ENCODE results near the gene TOP3A.
A peak's percentile ranks its signal among the peaks of the same experiment; 100 is the strongest.

The TOP3A gene

DNA sequence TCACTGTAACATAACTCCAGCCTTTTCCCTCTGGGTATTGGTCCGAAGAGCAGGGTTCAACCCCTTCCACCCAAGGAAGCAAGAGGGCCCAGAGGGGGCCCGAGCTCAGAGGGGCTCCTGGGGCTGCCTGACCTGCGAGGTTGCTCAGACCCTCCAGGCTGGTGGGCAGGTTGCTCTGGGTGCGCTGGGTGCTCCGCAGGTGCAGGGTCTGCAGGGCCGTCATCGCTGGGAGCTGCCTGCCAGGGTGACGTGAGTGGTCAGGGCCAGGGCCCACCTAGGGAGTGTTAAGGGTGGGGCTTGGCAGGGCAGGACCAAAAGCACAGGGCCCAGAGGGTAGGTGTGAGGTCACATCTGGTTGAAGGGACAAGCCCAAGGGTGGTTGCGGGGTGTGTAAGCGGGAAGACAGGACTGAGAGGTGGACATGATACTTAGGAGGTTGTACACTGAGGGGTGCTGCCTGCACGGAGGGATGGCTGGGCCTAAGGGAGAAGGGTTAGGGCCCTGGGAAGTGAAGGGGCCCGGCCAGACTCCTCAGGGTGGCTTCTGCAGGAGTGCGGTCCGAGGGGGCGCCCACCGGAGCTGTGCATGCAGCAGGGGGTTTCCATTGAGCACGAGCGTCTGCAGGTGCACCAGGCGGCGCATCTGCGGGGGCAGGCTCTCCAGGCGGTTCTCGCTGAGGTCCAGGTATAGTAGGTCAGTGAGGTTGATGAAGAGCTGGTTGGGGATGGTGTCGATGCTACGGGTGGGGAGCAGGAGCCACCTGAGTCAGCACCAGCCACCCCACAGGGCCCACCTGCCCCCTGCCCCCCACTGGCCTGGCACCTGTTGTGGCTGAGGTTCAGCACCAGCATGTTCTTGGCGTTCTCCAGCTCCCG is 60.6 kb downstream of the TOP3A start:
- no peak for DNase-seq

DNA sequence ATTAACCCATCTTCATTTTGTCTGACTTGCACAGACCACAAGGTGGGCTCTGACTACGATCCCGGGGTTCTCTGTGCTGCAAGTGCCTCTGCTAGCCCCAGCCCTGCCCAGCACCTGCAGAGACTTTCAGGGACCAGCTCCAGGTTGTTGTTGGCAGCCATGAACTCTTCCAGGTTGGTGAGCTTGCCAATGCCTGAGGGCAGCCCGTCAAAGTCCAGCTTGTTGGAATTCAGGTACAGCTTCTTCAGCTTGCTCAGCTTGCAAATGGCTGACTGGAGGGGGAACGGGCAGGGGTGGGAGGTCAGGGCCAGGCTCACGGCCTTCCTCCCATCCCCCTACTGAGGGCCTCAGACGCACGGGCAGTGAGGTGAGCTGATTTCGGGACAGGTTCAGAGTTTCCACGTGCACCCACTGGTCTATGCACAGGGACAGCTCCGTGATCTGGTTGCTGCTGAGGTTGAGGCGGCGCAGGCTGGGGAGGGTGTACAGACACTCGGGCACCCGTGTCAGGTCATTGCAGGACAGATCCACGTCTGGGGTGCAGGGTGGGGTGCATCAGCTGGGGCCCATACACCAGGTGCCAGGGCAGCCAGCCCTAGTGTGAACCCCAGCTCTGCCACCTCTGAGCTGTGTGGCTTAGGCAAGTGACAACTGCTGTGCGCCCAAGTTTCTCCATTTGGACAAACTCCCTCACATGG is 61.5 kb downstream of the TOP3A start:
- DNase-seq, result no peak

DNA sequence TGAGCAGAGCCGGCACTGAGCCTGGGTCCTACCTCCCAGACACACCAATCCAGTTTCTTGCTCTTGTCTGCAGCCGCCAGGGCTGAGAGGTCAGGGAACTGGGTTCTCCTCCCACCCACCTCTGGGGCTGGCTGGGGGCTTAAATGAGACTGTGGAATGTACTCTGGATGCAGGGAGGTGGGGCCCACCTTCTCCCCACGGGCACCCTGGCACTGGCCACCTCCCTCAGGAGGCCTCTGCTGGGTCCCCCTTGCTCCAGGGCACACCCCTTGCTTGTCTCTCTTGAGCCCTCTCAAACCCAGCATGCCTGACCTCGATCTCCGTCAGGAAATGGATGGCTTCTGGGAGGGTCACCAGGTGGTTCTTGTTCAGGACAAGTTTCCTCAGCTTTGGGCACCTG is 62.6 kb downstream of the TOP3A start:
- DNase-seq, result no peak

DNA sequence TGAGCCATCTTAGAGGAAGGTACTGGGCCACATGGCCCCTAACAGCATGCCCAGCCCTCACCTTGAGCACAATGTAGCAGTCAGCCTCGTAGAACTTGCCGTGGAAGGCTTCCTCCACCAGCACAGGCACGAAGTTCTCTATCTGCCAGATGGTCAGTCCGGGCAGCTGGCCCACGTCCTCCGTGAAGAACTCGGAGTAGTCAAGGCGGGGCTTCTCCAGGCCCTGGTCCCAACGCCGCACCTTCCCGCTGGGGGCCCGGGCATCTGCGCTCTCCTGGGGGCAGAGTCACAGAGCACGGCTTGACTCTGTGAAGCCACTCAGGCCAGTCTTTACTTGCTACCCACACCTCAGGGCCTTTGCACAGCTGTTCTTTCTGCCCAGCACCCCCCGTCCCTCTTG is 63.6 kb downstream of the TOP3A start:
- DNase-seq, result no peak

DNA sequence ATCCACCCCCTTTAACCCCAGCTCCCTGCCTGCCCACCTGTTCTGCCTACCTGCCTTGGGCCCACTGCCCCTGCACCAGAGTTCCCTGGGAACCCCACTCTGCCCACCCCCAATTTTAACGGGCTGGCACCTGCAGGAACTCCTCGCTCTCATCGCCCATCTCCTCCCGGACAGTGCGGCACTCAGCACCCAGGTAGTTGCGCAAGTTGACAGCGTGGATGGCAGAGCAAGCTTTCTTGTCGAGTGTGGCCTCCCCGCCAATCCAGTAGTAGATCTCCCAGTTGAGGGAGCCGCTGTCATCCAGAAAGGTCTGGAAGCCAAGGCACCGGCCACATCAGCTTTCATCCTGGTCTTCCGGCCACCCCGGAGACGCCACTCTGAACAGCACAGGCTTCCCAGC is 64.1 kb downstream of the TOP3A start:
- DNase-seq, result no peak

DNA sequence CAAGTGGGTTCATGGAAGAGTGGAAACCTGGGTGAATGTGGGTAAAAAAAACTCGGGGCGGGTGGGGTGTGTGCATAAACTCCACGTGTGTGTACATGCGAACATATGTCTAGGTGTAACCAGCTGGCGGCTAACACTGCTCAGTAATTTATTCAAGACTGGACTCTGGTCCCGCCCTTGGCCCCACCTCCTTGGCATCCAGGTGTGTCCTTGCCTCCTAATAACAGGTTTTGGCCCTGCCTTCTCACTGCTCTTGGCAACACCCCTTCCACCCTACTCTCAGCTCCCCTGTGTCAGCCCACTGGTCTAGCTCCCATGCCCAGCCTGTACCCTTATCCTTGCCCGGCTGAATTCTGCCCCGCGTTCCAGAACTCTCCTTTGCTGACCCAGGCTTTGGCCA is 64.5 kb downstream of the TOP3A start:
- no peak for DNase-seq

DNA sequence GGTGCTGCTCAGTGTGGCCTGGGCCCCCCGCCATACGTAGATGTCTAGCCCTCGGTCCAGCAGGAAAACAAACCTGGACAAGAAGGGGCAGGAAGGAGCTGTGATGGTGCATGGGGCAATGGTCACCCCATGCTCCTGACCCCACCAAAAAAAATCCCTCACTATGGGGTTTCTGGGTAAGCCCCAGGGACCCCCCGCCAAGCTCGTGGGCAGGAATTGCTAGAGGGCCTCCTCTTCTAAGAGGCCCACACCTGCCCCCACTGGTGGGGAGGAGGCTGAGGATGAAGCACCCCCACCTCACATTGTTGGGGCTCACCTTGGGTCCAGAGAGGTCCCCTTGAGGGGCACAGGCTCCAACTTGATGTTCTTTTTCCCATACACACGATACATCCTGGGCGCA is 66.0 kb downstream of the TOP3A start:
- DNase-seq, result no peak

DNA sequence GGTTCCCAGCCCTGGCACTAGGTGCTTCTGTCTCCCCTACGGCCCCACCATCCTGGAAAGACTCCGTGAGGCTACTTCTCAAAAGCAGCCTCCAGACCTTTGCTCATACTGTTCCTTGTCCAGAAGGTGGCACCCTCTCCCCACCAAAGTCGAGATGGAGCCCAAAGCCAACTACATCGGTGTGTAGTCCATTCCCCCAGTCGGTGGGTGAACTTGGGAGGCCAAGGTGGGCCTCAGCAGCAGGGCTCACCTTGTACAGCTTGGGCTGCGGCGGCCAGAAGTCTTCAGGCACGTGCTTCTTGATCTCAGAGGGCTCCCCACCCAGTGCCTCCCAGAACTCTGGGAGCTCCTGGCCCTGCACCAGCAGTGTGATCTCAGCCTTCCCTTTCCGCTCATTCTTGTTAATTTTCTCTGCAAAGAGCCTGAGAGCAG is 66.5 kb downstream of the TOP3A start:
- peak; percentile 58 for DNase-seq

DNA sequence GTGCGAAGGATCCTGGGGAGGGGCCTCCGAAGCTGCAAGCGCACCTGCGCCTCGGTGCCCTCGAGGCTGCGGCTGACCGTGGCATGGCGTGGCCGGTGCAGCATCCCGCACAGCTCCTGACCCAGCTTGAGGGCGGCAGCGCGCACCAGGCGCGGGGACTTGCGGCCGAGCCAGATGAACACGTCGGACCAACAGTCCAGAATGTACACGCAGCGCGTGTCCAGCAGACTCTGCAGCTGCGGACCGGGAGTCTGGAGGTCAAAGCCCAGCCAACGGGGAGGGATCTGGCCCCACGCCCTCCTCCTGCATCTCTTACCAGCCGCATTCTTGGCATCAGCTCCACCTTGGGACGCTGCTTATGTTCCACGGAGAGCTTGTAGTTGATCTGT is 67.2 kb downstream of the TOP3A start:
- DNase-seq, result peak; percentile 60

DNA sequence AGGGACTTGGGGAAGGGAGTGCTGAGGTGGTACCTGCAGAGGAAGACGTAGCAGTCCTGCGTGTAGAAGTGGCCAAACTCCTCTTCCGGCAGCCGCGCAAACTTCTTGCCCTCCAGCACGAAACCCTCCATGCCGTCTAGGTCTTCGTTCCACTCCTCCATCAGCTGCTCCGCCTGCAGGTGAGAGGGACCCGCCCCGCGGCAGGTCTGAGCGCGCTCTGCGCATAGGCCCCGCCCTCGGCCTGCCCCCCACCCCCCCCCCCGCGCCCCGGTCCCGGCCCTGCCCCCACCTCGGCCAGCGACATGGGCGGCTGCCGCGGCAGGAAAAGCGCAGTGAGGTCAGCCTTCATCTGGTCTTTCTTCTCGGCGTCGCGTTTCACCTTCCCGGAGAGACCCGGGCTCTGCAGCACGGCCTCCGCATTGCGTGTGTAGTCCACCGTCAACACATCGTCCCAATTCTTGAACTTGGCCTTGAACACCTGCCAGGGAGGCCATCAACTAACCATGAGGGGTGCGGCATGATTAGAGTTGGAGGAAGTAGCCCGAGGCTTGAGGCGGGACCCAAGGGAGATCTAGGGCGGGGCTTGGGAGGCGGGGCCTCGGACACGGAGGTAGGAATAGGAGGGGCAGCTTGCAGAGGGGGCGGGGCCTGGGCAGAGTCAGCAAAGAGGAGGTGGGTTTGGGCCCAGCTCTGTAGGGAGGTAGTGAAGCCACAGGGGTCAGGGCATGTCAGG is 67.7 kb downstream of the TOP3A start:
- peak; percentile 93 for DNase-seq

DNA sequence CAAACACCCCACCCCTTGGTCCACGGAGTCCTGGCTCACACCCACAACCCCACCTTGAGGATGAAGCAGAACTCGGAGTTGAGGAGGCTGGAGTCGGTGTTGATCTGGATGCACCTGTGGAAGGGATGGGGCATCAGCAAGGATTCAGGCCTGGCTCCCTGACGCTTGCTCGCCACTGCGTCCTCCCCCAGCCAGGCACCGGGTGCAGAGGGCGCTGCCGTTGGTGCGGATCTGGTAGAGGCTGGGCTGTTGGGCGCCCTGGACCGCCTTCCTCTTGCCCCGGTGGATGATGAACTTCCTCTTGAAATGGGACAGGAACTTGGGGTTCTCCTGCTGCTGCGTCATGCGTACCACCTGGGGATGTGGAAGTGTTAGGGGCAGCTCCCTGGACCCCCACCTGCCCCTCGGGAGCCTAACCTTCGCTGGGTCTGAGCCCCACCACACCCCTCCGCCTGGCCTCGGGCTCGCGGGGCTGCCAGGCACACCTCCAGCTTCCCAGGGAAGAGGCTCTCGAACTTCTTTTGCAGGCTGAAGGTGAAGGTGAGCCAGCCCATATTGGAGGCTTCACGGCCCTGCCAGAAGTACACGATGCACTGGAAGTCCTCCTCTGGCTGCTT is 68.6 kb downstream of the TOP3A start:
- DNase-seq, result no peak

DNA sequence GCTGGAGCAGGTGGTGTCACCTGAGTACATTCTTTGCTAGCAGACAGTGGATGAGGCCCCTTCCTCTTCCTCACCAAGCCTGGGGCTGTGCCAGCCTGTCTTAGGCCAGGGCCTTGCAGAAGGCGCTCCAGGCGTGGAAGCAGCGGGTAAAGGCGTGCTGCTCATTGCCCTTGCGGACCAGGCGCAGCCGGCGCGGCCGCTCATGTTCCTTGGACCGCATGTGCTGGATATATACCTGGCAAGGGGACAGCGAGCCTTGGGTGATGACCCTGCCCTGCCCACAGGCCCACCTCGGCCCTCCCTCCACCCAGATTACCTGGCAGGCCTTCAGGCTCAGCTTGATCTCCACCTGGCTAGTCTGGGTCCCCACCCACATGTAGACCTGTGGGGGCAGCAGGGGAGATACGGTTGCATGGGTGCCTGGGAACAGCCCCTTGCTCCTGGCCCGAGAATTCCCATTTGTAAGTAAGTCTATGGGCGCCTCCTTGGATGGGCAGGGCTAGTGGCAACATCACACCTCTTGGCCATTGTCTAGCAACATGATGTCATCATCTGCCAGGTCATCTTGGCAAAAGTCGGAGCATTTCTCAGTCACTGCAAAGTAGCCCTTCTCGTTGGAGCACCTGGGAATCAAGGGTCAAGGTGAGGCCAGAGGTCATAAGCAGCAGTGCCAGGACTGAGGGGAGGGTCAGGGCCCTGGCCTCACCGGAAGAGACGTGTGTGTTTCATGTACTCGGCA is 69.6 kb downstream of the TOP3A start:
- DNase-seq, result no peak

DNA sequence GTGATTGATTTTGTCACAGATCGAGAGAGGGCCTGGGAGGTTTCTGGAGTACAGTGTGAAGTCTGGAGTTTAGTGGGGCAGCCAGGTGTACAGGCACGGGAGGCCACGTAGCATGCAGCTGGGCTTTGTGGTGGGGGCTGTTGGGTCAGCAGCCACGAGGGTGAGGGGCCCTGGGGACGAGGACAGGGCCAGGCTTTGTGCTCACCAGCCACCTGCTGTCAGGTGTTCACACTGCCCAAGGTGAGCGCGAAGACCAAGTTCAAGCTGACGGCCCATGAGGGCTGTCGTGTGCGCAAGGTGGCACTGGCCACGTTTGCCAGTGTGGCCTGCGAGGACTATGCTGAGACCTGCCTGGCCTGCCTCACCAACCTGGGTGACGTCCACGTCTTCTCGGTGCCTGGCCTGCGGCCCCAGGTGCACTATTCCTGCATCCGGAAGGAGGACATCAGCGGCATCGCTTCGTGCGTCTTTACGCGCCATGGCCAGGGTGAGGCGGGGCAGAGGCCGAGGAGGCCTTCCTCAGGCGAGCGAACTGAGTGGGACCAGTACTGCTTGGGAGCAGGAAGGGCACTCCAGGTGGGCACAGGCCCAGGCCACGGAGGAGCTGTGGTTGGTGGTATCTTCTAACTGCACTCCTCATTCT is 73.4 kb downstream of the TOP3A start:
- DNase-seq, result no peak

DNA sequence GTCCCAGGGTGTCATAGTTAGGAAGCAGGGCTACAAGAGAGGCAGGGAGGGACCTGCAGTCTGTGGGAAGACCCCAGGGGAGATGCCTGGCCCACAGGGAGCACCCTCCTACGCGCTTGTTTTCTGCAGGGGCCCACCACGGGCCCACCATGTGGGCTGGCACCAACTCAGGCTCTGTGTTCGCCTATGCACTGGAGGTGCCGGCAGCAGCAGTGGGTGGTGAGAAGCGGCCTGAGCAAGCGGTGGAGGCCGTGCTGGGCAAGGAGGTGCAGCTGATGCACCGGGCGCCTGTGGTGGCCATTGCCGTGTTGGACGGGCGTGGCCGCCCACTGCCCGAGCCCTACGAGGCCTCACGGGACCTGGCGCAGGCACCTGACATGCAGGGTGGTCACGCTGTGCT is 74.3 kb downstream of the TOP3A start:
- DNase-seq, result no peak

DNA sequence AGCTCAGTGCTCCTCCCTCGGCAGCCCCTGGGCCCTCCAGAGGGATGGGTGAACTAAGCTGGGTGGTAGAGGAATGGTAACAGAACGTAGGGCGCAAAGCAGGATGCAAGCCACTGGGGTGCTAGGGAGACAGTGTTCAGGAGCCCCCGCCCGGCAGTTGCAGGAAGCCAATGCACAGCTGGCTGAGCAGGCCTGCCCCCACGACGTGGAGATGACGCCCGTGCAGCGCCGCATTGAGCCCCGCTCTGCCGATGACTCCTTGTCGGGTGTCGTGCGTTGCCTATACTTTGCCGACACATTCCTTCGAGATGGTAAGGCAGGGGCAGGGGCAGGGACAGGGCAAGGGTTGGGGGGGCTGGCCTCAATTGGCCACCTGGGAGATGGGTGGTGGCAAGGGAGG is 76.5 kb downstream of the TOP3A start:
- DNase-seq, result no peak

DNA sequence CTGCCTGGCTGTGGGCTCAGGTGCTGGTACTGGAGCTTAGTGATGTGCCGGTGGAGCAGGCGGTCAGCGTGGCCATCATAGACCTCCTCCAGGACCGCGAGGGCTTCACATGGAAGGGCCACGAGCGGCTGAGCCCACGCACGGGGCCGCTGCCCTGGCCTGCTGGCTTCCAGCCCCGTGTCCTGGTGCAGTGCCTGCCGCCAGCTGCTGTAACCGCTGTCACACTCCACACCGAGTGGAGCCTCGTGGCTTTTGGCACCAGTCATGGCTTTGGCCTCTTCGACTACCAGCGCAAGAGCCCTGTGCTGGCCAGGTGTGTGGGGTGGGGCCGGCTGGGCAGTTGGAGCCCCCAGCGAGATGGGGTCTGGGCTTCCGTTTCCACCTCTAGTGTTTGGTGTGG is 77.3 kb downstream of the TOP3A start:
- no peak for DNase-seq

DNA sequence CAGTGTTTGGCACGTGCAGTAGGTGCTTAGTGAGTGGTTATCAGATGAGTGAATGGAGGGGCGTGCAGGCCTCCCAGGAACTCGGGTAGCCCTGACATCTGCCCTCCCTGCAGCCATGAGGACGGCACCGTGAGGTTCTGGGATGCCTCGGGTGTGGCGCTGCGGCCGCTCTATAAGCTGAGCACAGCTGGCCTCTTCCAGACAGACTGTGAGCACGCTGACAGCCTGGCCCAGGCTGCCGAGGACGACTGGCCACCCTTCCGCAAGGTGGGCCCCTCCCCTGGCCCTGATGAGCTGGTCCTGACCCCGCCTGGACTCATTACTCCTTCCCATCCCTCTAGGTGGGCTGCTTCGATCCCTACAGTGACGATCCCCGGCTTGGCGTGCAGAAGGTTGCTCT is 78.3 kb downstream of the TOP3A start:
- no peak for DNase-seq

DNA sequence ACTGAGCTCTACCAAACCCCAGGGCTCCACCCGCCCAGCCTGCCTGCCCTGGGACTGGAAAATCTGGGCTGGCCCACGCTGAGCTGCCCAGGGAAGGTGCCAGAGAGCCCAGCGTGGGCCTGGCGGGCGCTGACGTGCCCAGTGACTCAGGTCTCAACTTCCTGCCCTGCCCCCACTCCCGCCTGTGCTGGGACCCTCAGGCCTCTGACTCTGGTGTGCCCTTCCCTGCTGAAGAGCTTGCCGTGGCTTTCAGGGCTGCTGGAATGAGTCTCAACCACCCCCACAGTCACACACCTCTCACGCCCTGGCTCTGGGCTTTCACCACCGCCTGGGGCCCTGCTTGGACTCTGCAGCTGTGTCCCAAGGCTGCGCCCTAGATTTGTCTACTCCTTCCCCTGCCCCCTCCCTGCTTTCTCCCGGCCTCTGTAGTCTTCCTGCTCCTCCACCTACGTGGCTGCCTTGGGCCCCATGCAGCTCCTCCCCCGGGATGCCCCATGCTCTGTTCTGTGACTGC is 79.0 kb downstream of the TOP3A start:
- peak; percentile 88 for DNase-seq

DNA sequence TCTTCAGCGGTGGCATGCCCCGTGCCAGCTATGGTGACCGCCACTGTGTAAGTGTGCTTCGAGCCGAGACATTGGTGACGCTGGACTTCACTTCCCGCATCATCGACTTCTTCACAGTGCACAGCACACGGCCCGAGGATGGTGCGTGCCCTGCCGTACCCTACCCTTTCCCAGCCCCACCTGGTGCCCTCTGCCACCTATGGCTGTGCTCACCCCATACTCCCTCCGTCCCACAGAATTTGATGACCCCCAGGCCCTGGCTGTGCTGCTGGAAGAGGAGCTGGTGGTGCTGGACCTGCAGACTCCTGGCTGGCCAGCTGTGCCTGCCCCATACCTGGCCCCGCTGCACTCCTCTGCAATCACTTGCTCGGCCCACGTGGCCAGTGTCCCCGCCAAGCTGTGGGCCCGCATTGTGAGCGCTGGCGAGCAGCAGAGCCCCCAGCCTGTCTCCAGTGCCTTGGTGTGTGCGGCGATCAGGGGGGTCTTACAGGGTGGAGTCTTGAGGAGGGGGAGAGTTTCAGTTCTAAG is 79.9 kb downstream of the TOP3A start:
- DNase-seq, result no peak

DNA sequence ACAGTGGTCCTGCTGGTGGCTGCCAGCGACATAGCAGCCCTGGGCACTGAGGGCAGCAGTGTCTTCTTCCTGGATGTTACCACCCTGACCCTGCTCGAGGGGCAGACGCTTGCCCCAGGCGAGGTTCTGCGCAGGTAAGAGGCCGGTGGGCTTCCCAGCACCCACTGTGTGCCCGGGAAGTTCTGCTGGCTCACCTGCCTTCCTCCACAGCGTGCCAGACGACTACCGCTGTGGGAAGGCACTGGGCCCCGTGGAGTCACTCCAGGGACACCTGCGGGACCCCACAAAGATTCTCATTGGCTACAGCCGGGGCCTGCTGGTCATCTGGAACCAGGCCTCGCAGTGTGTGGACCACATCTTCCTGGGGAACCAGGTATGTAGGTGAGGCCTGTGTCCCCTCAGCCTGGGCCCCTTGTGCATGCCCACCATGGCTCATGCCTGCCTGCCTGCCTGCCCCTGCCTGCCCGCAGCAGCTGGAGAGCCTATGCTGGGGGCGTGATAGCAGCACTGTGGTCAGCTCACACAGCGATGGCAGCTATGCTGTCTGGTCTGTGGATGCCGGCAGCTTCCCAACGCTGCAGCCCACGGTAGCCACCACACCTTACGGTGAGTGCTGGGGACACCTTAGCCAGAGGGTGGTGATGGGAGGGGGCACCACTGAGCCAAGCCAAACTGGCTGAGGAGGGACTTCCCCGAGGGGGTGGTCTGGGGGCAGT is 80.8 kb downstream of the TOP3A start:
- DNase-seq, result no peak

DNA sequence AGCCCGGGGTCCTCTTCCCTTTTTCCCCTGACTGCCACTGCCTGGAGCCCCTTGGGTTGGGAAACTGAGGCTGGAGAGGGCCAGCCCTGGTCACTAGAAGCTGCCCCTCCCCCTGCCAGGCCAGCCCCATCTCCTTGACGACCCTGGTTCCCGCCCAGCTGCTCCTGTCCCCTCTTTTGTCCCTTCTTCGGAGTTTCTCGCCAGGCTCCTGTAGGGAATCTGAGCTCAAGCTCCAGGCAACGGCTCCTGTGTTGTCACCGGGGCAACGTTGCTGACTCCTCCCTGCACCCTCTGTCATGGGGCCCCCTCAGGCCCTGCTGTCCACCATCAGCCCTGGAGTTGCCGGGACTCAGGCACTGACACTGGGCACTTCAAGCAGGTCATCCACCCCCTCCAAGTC is 83.6 kb downstream of the TOP3A start:
- DNase-seq, result no peak

Data from NCI-H226 (cell line).